ENCODE measurements around the gene TNFRSF13B.

TNFRSF13B gene

GRCh38 chr17:16977932-16978331 lies 6.0 kb upstream of the TNFRSF13B start:
- no peak overlapping the region for H3K27ac ChIP-seq (replicated peaks)
- H3K27me3 ChIP-seq (ENCODE audit: insufficient read depth, poor library complexity, severe bottlenecking), result no peaks in the 10 kb centered on the region
- no peak overlapping the region for H3K4me3 ChIP-seq (replicated peaks; ENCODE audit: insufficient read depth, low read length)
- TF ChIP-seq POLR2AphosphoS5 (IDR thresholded peaks at IDR 0.05; ENCODE audit: low read depth) (no peak), GABPA (IDR thresholded peaks at IDR 0.05; ENCODE audit: low read depth) (no peak), SPI1 (IDR thresholded peaks at IDR 0.05; ENCODE audit: borderline replicate concordance, low read depth) (no peak), CTCF (IDR thresholded peaks at IDR 0.05; ENCODE audit: insufficient read depth, low read length) (no peak), REST (IDR thresholded peaks at IDR 0.05; ENCODE audit: insufficient replicate concordance, low read depth) (no peak)
- DNase-seq (ENCODE audit: low read depth in 1 of 2, low spot score in 1 of 2), result no peak

- no peak for DNase-seq (ENCODE audit: low read depth in 1 of 2, low spot score in 1 of 2)
- no peak overlapping the region for H3K27ac ChIP-seq (replicated peaks)
- no peaks in the 10 kb centered on the region for H3K27me3 ChIP-seq (ENCODE audit: insufficient read depth, poor library complexity, severe bottlenecking)
Measured at GRCh38 chr17:16976725-16977550, 5.0 kb upstream of the TNFRSF13B start.

More at GRCh38 chr17:16976725-16977550, 5.0 kb upstream of the TNFRSF13B start:
- H3K4me3 ChIP-seq (replicated peaks; ENCODE audit: insufficient read depth, low read length), result no peak overlapping the region
- no peak for TF ChIP-seq POLR2AphosphoS5 (IDR thresholded peaks at IDR 0.05; ENCODE audit: low read depth)
- TF ChIP-seq GABPA (IDR thresholded peaks at IDR 0.05; ENCODE audit: low read depth), result no peak
- no peak for TF ChIP-seq SPI1 (IDR thresholded peaks at IDR 0.05; ENCODE audit: borderline replicate concordance, low read depth)
- TF ChIP-seq CTCF (IDR thresholded peaks at IDR 0.05; ENCODE audit: insufficient read depth, low read length), result no peak
- no peak for TF ChIP-seq REST (IDR thresholded peaks at IDR 0.05; ENCODE audit: insufficient replicate concordance, low read depth)
